T1000 (cell line): ENCODE results near the gene CRISP1.
"Not testable (repeated sequence)": the region's sequence is repeated elsewhere in the genome, so short reads cannot be mapped to it uniquely, and the experiment has no call there.

ENCODE experiments used
- DNase-seq: peaks from one replicate; lab custom pipeline; 2025; ENCODE audit warnings: mixed read lengths; lab: John Stamatoyannopoulos, UW

Gene CRISP1

DNA sequence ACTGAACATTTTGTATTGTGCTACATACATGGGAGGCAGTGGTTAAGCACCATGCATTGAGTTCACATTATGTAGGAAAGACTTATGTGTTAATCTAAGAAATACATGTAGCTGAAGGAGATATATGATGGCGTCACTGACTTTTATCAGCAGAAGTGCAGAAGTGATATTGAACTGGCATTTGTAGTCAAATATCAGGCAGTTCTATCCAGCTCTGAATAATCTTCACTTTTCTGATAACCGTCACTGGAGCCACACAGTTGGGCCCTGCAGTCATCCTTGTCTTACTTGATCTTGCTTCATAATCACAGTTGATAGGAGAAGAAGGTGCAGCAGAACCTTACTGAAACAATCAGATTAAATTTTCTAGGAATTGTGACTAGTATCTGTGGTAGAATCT is 26.4 kb downstream of the CRISP1 start:
- no peak for DNase-seq

DNA sequence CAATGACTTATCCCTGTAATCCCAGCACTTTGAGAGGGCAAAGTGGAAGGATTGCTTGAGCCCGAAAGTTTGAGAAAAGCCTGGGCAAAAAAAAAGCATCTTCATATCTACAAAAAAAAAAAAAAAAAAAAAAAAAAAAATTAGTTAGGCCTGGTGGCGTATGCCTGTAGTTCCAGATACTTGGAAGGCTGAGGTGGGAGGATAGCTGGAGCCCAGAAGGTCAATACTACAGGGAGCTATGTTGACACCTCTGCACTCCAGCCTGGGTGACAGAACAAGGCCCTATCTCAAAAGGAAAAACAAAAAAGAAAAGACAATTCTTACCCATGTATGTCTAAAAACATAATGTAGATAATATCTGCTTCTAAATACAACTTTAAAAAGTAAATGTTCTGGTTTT is 27.2 kb downstream of the CRISP1 start:
- DNase-seq, result no peak

DNA sequence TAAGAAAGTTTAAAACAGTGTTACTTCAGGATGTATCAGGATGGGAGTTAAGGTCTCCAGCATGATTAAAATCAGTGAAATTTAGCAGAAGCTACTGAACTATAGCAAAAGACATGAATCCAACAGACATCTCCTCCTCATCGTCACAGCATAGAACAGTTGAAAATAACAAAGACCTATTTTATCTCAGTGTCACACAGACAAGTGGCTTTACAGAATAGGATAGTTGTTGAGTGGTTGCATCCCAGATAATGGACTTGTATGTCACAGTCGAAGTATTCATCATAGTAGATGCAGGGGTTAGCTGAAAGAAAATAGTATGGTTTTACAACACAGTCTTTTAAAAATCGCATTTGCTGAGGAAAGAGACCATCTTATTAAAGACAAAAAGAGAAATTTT is 31.2 kb downstream of the CRISP1 start:
- no peak for DNase-seq

DNA sequence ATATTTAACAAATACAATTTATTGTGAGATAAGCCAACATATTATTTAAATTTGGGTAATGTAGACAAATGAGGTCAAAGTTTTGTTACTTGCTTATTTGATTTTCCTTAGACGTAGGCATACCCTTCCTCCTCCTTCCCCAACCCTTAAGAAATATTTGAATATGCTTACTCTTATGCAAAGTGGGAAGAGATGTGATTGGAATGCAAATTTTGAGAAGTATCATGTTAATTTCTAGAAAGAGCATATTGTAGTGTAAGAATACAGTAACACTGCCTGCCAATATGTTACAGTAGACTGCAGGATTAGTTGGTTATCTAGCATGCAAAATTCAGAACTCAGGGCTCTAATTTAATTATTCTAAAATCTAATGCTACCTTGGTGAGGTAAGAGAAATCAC is 32.9 kb downstream of the CRISP1 start:
- no peak for DNase-seq

DNA sequence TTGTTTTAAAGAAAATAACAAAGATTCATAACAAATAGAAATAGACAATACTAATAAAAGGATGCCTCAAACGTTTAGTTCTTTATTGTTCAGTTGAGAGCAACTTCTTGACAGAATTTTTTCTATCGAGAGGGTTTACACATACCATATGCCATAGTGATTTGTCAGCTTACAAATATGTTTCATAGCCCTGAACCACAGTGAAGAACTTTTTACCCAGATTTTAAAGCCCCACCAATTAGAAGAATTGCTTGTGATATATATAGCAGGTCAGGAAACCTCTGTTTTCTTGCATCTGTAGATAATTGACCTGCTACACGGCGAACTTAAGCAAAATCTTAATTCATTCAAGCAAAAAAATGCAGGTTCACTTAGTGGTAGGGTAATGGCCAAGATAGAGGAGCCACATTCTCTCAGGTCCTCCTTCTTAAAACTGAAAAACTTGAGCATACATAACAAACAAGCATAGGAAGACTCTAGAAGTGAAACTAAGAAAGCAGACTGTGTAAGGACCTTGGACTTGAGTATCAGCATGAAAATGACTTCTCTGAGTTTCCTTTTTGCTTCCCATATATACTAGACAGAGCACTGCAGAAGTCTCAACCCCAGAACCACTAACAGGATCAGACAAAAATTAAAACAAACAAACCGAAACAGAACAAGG is 39.5 kb downstream of the CRISP1 start:
- DNase-seq, result no peak

DNA sequence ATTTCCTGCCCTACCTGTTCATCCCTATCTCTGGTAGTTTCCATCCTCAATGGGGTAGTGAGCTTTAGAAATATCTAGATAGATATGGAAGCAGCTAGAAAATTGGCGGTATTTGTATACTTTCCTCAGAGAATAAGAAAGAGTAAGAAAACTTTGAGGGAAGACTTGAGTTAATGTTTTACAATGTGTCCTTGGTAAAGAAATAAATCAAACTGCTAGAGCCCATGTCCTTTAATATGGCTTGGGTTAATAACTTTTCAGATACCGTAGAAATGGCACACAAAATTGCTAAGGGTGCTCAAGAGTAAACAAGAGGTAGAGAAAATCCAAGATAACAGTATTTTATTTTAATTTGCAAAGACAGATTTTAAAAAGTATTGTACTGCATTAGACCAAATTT is 51.2 kb downstream of the CRISP1 start:
- DNase-seq, result no peak

DNA sequence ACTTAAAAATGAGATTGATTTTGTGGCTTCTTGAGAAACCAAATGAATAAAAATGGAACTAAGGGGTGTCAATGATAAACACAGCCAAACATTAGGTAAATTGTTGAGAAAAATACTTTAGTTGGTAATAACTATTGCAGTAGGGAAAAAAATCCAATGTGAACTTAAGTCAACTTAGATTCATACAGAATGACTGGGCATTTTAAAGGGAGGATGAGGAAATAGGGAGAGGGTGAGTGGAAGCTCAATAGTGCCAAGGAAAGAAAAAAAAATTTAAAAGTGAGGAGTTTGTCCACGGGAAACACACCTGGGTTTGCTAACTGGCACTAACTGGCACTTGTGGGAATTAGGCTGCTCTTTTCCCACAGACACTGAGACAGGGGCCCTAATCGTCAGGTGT is 53.1 kb downstream of the CRISP1 start:
- DNase-seq, result no peak

DNA sequence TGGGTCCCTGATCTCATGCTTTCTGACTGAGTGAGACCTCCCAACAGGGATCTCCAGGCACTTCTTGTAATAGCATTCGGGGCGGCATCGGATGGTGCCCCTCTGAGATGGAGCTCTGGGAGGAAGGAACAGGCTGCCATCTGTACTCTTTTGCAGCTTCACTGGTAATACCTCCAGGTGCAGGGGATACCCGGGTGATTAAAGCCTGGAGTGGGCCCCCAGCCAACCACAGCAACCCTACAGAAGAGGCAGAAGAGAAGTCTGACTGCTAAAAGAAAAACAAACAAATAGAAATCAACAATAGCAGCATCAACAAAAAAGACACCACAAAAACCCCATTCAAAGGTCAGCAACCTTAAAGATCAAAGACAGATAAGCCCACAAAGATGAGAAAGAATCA is 60.2 kb downstream of the CRISP1 start:
- no peak for DNase-seq

DNA sequence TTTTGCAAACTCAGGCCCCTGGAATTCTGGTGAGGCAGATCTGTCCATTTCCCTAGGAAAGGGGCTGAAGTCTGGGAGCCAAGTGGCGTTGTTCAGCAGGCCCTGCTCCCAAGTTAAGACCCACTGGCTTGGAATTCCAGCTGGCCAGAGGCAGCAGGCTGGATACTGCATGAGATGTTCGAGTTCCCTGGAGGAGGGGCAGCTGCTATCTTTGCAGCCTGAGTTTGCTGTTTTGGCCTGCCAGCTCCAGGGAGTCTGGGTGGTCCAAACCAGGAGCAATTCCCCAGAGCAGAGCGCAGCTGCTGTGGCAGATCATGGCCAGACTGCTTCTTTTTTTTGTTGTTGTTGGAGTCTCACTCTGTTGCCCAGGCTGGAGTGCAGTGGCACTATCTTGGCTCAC is 61.1 kb downstream of the CRISP1 start:
- no peak for DNase-seq

DNA sequence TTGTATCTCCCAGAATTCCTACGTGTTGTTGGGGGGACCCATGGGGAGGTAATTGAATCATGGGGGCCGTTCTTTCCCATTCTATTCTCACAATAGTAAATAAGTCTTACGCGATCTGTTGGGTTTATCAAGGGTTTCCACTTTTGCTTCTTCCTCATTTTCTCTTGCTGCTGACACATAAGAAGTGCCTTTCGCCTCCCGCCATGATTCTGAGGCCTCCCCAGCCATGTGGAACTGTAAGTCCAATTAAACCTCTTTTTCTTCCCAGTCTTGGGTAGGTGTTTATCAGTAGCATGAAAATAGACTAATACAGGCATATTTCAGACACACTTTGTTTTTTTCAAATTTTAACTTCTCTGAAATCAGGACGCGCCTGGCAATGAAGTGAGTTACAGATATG is 64.8 kb downstream of the CRISP1 start:
- DNase-seq, result no peak

DNA sequence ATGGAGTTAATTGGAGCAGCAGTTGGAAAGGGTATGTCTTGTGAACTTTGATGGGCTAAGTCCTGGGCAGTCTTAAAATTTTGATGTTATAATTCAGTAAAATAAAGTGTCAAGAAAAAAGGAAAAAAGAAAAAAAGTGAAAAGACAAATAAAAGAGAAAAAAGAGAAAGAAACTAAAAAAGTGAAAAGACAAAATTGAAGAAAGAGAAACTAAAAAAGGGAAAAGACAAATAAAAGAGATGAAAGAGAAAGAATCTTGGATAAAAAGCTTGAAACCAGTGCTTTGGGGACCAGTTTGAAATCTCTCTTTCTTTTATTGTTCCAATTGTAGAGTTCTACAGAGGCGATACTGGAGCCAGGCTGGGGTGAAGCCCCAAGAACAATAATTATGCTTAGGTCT is 67.2 kb downstream of the CRISP1 start:
- DNase-seq, result no peak

DNA sequence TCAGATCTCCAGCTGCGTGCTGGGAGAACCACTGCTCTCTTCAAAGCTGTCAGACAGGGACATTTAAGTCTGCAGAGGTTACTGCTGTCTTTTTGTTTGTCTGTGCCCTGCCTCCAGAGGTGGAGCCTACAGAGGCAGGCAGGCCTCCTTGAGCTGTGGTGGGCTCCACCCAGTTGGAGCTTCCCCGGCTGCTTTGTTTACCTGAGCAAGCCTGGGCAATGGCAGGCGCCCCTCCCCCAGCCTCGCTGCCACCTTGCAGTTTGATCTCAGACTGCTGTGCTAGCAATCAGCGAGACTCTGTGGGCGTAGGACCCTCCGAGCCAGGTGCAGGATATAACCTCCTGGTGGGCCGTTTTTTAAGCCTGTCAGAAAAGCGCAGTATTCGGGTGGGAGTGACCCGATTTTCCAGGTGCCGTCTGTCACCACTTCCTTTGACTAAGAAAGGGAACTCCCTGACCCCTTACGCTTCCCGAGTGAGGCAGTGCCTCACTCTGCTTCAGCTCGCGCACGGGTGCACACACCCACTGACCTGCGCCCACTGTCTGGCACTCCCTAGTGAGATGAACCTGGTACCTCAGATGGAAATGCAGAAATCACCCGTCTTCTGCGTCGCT is 69.4 kb downstream of the CRISP1 start:
- not testable (repeated sequence) for DNase-seq

DNA sequence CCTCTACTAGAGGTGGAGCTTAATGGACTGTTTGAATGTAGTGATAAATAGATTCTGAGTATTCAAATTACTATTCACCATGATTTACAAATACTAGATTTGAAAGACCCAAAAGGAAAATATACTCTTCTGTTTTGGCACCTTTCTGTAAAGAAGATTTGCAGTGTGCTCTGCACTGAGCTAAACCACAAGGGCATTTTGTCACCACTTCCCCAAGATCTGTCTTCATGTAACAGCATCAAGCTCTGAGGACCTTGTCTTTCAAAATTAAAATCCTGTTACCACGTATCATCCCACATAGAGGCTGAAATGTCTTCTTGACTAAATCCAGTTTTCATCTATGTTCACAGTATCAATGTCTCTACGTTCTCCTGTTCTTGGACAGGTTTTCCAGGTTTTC is 76.0 kb downstream of the CRISP1 start:
- no peak for DNase-seq

DNA sequence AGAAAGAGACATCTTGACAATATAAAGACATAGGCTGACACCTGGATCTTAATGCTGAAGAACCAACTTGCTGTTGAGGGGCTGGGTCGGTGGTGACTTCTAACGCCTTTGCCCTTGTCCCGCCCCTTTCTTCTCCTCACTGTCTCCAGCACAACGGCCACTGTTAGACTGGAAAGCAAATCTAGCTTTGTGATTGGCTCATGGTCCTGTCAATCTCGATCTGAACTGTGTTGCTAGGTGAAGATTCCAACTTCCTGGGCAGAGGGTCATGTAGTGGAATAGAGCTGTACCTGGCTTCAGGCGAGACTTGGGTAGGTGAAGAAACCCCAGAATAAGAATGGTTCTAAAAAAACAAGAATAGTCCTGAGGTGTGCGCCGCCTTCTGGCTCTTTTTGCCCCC is 79.2 kb downstream of the CRISP1 start, which contains the start of gene PGK2:
Gene PGK2, minus strand, starts transcription at position 110 of the 400 bp plus-strand sequence. Its CDS starts 98 bp downstream, at position 12.
- DNase-seq, result no peak

DNA sequence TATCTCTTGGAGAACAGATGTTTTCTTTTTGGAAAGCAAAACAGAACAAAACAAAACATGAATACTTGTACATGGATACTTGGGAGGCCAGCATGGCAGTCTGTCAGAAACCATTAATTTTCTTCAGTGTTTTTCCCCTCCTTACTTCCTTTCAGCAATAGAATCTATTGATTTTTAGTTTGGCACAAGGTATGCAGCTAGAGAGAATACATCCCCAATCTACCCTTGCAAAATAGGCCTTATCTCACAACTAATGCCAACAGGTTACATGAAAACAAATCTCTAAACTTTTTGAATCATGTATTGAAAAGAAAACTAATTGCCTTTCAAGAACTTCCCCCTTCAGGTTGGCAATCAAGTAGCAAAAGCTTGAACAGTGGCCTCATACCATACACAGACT is 82.1 kb downstream of the CRISP1 start:
- no peak for DNase-seq
